ENCODE measurements around the gene MB21D2. TPM values are rescaled to one million over a fixed set of nuclear protein-coding genes. Genes with fewer than 3 reads are reported as not detected.
A peak's percentile ranks its signal among the peaks of the same experiment; 100 is the strongest.
"Not testable (repeated sequence)": the region's sequence is repeated elsewhere in the genome, so short reads cannot be mapped to it uniquely, and the experiment has no call there.

MB21D2 gene
- total RNA-seq, 1 experiment from 2014 or later: 20.4 TPM

DNA sequence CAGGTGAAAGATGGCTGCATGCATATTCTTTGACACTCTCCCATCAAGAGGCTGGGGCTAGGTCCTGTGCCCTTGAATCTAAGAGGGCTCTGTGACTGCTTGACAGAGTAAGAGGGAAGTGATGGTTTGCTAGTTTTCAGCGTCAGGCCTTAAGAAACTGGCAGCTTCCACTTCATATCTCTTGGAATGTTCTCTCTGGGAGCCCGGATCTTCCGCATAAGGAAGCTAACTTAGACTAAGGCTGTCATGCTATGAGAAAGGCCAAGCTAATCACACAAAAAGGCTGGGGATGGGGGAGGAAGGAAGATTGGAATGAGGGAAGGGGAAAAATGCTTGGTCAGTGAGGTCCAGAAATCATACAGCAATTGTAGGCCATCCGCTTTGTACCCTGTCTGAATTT, 50.0 kb downstream of the MB21D2 start:
- Histone ChIP-seq H3K27me3 (no peaks in the 10 kb centered on the region), H3K27ac (no peak overlapping the region), H3K36me3 (no peaks in the 10 kb centered on the region), H3K4me1 (peaks cover 43% of the 10 kb centered on the region), H3K9me3 (replicated peaks) (no peaks in the 10 kb centered on the region), H3K4me3 (no peak overlapping the region)
- no peak for DNase-seq

DNA sequence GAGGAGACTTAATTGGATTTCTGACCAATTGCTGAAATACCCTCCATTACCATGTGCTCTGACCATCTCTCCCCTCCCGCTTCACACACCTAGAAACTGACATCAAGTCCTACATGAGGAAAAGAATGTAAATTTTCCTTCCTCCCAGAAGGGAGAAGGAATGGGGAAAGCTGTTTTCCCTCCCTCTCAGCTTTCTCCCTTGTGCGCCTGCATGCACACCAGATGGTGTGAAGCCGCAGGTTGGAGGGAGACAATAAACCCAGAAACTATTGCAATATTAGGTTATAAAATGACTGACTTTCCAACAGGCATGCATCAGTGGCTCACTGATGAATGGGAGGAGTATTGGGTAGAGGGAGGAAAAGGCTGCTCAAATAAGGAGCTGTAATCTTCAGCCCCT, 50.9 kb downstream of the MB21D2 start:
- Histone ChIP-seq H3K4me1 (peaks cover 43% of the 10 kb centered on the region), H3K27ac (no peak overlapping the region), H3K4me3 (no peak overlapping the region), H3K36me3 (no peaks in the 10 kb centered on the region), H3K27me3 (no peaks in the 10 kb centered on the region), H3K9me3 (replicated peaks) (no peaks in the 10 kb centered on the region)
- DNase-seq: no peak

DNA sequence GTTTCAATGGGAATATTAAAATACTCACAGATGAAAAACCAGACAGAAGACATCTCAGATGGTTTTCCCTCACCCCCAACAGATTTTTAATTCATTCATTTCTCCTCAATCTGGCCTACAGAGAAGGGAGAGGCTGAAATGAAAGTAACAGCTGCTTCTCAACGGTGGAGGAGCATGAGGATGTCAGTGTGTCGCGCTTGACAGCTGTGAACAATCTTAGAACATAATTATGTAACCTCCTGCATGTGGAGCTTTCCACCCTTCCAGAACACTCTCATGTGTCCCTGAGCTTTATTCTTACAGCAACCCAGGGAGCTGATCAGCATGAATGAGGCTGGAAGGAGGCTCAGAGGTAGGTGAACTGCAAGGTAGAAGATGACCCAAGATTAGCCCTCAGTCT, 52.7 kb downstream of the MB21D2 start:
- H3K4me3 ChIP-seq: no peak overlapping the region
- no peaks in the 10 kb centered on the region for H3K9me3 ChIP-seq (replicated peaks)
- no peaks in the 10 kb centered on the region for H3K27me3 ChIP-seq
- DNase-seq: peak; percentile 68 to 86
- H3K4me1 ChIP-seq: peaks cover 39% of the 10 kb centered on the region
- peak overlapping the region; percentile 74 for H3K27ac ChIP-seq
- no peaks in the 10 kb centered on the region for H3K36me3 ChIP-seq

DNA sequence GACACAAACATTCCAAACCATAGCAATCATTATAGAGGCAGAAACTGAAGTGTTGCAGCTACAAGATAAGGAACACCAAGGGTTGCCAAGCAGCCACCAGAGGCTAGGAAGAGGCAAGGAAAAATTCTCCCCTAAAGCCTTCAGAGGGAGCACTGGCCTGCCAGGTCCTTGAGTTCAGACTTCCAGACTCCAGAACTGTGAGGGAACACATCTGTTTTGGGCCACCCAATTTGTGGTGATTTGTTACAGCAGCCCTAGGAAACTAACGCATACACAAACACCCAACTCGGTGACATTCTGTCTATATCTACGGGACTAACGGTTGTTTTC, 54.6 kb downstream of the MB21D2 start:
- Histone ChIP-seq H3K27me3 (no peaks in the 10 kb centered on the region), H3K27ac (no peak overlapping the region), H3K4me1 (peaks cover 25% of the 10 kb centered on the region), H3K4me3 (no peak overlapping the region), H3K36me3 (no peaks in the 10 kb centered on the region), H3K9me3 (replicated peaks) (no peaks in the 10 kb centered on the region)
- no peak for DNase-seq

DNA sequence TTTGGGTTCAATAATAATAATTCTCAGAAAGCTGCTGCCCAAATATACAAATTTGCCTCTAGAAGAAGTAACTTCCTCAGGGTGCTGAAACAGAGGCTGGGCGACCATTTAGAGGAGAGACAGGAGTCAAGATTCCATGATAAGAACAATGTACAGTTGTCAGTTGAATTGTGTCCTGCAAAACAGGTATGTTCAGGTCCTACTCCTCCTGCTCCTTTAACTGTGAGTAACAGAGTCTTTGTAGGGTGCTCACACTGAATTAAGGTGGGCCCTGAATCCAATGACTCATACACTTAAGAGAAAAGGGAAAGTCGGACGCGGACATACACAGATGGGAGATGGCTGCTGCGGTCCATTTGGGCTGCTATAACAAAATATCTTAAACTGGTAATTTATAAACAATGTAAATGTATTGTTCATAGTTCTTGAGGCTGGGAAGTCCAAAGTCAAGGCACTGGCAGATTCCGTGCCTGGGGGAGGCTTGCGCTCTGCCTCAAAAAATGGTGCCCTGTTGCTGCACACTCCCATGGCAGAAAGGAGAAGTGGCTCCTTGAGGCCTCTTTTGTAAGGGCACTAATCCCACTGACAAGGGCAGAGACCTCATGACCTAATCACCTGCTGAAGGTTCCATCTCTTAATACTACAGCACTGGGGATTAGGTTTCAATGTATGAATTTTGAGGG, 55.1 kb downstream of the MB21D2 start:
- Histone ChIP-seq H3K36me3 (no peaks in the 10 kb centered on the region), H3K27ac (no peak overlapping the region), H3K9me3 (replicated peaks) (no peaks in the 10 kb centered on the region), H3K27me3 (no peaks in the 10 kb centered on the region), H3K4me3 (no peak overlapping the region), H3K4me1 (peaks cover 25% of the 10 kb centered on the region)
- DNase-seq: no peak

DNA sequence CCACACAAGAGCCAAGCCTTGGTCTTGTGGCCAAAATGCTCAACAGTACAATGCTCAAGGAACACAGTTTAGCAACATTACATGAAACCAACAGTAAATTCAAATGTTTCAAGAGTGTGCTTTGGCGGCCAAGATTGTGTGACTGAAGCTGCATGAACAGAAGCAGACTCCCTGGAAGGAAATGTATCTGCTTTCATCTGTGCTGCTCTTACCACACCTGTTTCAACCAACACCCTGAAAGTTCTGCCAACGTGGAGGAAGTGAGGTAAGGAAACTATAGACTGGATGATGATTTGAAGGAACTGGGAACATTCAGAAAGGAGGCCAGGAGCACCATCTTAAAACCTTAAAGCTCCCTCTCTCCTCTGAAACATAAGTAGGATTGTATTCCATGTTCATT, 55.7 kb downstream of the MB21D2 start:
- no peak for DNase-seq
- Histone ChIP-seq H3K27ac (no peak overlapping the region), H3K9me3 (replicated peaks) (no peaks in the 10 kb centered on the region), H3K4me3 (no peak overlapping the region), H3K27me3 (no peaks in the 10 kb centered on the region), H3K4me1 (peaks cover 25% of the 10 kb centered on the region), H3K36me3 (no peaks in the 10 kb centered on the region)

DNA sequence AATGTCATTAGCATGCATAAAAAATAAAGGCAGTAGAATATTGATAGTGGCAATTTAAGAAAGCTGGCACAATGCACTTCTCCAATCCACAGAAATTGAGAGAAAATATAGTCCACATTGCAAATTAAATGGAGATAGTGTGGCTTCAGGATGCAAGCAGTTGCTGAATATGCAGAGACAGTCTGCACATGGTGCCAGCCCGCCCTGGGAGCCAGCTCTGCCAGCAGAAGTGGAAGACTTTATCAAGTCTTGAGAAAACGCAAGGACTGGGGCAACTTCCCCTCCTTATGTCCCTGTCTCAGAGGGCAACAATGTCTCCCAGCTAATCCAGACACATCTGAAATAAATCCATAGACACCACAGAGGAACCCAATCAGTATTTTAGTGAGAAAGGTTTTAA, 57.2 kb downstream of the MB21D2 start:
- Histone ChIP-seq H3K4me1 (peaks cover 22% of the 10 kb centered on the region), H3K27ac (no peak overlapping the region), H3K36me3 (0 out of 2 replicates have a peak, but pooled peaks cover 2% of the 10 kb centered on the region), H3K4me3 (no peak overlapping the region), H3K27me3 (no peaks in the 10 kb centered on the region), H3K9me3 (replicated peaks) (no peaks in the 10 kb centered on the region)
- DNase-seq: no peak

DNA sequence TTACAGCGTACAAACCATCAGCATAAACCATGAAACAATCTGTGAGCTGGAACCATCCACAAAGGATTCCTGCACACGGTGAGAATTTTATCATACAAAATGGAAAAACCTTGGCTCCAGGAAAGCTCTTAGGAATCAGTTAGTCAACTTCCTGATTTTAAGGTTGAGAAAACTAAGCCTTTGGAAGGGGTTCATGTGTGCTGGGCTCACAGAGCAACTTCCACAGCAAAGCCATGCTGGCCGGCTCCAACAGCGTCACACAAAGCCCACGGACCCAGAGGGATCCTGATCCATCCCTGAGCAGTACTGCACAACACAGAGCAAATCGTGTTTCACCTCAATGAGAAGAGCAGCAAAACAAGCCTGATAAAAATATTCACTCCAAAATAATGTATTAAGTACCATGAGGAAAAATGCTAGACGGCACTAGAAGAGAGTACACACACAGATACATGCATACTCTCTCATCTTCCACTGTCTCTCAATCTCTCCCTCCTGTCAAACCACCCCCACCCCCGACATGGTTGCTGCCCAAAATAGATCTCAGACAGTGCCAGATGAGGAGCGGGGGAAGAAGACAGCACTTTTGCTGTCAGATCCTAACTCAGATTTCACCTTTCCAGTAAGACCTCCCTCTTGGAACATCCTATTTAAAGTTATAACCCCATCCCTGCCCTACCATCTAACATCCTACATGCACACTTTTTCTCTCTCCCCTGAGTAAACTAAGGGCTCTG, 58.6 kb downstream of the MB21D2 start:
- 0 out of 2 replicates have a peak, but pooled peaks cover 2% of the 10 kb centered on the region for H3K36me3 ChIP-seq
- no peaks in the 10 kb centered on the region for H3K27me3 ChIP-seq
- no peak overlapping the region for H3K27ac ChIP-seq
- H3K9me3 ChIP-seq (replicated peaks): no peaks in the 10 kb centered on the region; the same call in 1 of the 2 replicates
- no peak overlapping the region for H3K4me3 ChIP-seq
- H3K4me1 ChIP-seq: peaks cover 13% of the 10 kb centered on the region
- no peak for DNase-seq

DNA sequence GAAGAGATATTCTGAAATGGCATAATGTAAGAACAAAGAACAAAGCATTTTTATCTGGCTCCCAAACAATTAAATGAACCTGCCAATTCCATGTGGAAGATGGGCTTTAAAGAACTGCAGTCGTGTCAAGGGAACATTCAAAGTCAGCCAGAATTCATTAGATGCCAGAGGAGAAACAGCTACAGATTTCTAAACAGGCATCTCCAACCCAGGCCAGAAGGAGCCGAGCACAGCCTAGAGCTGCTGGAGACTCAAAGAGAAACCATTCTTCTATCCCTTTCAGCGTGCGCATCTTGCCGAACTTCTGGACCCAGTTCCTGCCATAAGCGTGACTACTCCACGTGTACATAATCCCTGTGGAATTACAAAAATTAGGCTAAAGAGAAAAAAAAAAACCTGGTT, 60.4 kb downstream of the MB21D2 start:
- no peak for DNase-seq
- H3K4me1 ChIP-seq: peaks cover 19% of the 10 kb centered on the region
- 0 out of 2 replicates have a peak, but pooled peaks cover 2% of the 10 kb centered on the region for H3K36me3 ChIP-seq
- H3K27me3 ChIP-seq: no peaks in the 10 kb centered on the region
- H3K9me3 ChIP-seq (replicated peaks): no peaks in the 10 kb centered on the region; the same call in 1 of the 2 replicates
- no peak overlapping the region for H3K27ac ChIP-seq
- H3K4me3 ChIP-seq: no peak overlapping the region

DNA sequence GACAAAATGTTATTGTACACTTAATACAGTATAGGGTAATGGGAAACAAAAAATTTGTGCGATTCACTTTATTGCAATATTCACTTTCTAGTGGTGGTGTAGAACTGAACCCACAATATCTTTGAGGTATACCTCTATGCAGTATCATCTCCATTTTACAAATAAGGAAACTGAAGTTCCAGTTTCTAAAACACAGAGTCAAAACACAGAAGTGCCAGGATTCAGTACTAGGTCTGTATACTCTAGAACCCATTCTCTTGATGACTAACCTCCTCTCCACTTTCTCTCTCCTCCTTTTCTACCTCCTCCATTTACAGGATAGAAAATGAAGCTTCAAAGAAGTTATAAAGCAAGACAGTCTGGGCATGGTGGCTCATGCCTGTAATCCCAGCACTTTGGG, 62.2 kb downstream of the MB21D2 start:
- no peak for DNase-seq
- H3K36me3 ChIP-seq: 0 out of 2 replicates have a peak, but pooled peaks cover 2% of the 10 kb centered on the region
- H3K4me3 ChIP-seq: no peak overlapping the region
- H3K27me3 ChIP-seq: no peaks in the 10 kb centered on the region
- H3K9me3 ChIP-seq (replicated peaks): no peaks in the 10 kb centered on the region; the same call in 1 of the 2 replicates
- H3K27ac ChIP-seq: no peak overlapping the region
- peaks cover 33% of the 10 kb centered on the region for H3K4me1 ChIP-seq

DNA sequence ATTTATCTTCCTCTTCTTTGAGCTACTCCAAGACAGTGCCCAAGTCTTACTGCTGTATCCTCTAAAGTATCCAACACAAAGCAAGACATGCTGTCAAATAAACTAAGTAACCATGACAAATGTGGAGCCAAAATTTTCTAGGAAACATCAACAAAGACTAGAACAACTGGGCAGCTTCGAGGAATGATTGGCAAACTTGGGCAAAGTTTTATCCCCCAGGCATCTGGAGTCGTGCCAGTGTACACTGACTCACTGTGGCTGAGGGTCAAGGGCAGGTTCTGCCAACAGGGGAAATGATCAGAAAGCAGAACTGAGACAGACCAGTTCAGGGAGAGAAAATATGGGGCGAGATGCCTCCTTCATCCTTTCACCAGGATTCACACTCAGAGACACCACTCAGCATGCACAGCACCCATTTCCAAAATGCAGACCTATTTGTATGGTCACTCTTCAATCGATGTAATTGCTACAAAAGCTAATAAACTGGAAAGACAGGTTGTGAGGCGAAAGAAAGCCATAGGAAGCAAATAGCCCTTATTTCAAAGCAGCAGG, 65.8 kb downstream of the MB21D2 start:
- Histone ChIP-seq H3K36me3 (0 out of 2 replicates have a peak, but pooled peaks cover 2% of the 10 kb centered on the region), H3K27me3 (no peaks in the 10 kb centered on the region), H3K4me3 (no peak overlapping the region), H3K9me3 (replicated peaks) (no peaks in the 10 kb centered on the region; the same call in 1 of the 2 replicates), H3K4me1 (peaks cover 57% of the 10 kb centered on the region), H3K27ac (peak overlapping the region; percentile 89)
- peak; percentile 92 to 95 for DNase-seq

DNA sequence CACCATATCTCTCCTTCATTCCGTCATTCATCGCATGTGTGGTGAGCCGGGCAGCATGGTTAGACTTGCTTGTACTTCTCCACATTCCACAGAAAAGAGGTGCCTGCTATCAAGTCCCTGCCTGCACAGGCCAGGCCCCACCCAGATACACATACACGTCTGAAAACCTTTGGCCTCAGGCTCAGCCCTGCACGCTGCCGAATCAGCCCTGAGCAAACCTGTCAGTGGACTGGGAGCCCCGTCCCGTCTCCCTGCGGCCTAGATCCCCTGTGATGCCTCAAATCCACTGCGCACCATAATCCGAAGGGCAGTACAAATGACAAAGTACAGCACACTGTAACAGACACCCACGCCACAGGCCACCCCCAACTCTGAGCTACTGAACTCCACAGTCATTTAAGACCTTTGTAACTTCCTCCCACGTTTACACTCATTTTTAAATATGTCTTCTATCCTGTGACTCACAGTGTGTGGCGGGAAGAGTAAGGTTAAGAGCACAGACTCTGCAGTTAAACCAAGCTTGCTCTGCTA, 67.1 kb downstream of the MB21D2 start:
- Histone ChIP-seq H3K4me3 (no peak overlapping the region), H3K27ac (peak overlapping the region; percentile 89), H3K4me1 (peaks cover 62% of the 10 kb centered on the region), H3K36me3 (no peaks in the 10 kb centered on the region), H3K27me3 (no peaks in the 10 kb centered on the region), H3K9me3 (replicated peaks) (no peaks in the 10 kb centered on the region; the same call in 1 of the 2 replicates)
- peak in 1 of 2 experiments; percentile 48 for DNase-seq

DNA sequence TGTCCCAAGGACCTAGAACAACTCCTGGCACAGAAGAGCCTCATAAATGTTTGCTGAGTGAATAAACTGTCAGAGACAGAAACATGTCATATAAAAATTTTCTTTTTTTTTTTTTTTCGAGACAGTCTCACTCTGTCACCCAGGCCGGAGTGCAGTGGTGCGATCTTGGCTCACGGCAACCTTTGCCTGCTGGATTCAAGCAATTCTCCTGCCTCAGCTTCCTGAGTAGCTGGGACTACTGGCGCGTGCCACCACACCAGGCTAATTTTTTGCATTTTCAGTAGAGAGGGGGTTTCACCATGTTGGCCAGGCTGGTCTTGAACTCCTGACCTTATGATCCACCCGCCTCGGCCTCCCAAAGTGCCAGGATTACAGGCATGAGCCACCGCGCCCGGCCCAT, 67.8 kb downstream of the MB21D2 start:
- not testable (repeated sequence) for H3K4me3 ChIP-seq; H3K27ac ChIP-seq; H3K27me3 ChIP-seq; H3K36me3 ChIP-seq; DNase-seq; H3K9me3 ChIP-seq (replicated peaks)
- H3K4me1 ChIP-seq: peaks cover 69% of the 10 kb centered on the region

DNA sequence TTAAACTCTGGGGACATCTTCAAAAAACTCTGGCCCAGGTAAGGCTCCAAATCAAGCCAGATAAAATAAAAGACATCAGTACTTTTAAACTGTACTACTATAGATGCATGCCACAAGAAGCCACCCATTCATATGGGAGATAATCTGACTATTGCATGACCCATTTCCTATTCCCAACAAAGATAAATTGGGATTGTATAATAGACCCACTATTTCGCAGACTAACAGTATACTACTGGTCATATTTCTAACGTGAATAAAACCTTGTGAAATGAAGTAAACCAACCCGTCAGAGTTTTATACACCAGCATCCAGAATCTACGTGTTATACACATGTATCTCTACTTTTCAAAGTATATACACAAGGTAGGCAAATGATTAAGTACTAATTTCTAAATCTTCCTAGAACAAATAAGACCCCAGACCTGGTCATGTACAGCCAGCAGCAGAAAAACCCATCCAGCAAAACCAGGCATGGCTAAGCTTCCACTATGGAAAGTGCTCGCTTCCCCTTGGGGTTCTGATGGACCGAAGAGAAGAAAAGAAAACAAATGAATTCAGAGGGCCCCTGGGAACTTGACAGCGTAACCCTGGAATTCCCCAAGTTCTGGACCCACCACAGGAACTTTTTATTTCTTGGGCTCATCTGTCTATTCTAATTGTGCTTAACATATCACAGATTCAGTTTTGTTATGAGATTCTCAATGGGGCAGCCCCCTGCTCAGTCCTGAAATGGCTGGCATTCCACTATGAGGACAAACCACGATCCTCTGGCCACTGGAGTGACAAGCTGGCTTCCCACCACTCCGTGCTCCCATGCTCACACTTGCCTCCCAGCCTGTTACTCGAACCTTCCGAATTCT, 69.1 kb downstream of the MB21D2 start:
- Histone ChIP-seq H3K4me1 (peaks cover 74% of the 10 kb centered on the region), H3K27me3 (no peaks in the 10 kb centered on the region), H3K9me3 (replicated peaks) (no peaks in the 10 kb centered on the region), H3K4me3 (no peak overlapping the region), H3K36me3 (no peaks in the 10 kb centered on the region), H3K27ac (no peak overlapping the region; the same call in 1 of the 2 replicates)
- DNase-seq: no peak

Measured in SJCRH30 (cell line).